Mesenteric fat pad (tissue), 1 donor: Measurements from ENCODE around the gene HEPACAM. TPM values are rescaled to one million over a fixed set of nuclear protein-coding genes. Genes with fewer than 3 reads are reported as not detected.

Experiments
- DNase-seq: peaks from one replicate; pipeline ENCODE4 v3.0.0-alpha.2; 2020; ENCODE audit warnings: low spot score
- total RNA-seq: library from RNA; stranded (reverse); fragmentation: NEBNext Ultra II Directional; extraction: Animal tissue kit (Norgen Biotek cat#: 25700); gene quantifications from one replicate; pipeline ENCODE4 v1.2.1, GENCODE V29; 2021
- donor health status: DM: yes; HTN: yes; CAD: no.

Gene HEPACAM
- total RNA-seq, 1 donor from 2014 or later: 33.4 TPM

DNA sequence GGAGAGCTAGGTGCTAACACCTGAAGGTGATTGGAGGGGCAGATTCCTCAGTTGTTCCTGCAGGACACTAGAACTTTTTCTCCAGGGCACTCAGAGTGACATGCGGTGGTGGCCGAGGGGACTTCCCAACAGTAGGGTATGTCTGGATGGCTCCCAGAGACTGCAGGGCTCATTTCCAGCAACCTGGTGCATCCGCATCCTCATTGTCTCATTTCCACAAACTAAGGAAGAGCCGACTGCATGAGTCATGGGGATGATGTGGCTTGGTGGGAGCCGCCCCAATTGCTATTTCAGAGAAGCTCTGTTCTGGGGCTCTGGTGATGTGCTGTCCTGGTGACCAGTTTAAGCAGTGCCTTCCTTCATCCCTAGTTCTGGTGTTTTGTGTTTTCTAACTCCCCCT lies 35.4 kb downstream of the HEPACAM start:
- DNase-seq: peak; percentile 81

DNA sequence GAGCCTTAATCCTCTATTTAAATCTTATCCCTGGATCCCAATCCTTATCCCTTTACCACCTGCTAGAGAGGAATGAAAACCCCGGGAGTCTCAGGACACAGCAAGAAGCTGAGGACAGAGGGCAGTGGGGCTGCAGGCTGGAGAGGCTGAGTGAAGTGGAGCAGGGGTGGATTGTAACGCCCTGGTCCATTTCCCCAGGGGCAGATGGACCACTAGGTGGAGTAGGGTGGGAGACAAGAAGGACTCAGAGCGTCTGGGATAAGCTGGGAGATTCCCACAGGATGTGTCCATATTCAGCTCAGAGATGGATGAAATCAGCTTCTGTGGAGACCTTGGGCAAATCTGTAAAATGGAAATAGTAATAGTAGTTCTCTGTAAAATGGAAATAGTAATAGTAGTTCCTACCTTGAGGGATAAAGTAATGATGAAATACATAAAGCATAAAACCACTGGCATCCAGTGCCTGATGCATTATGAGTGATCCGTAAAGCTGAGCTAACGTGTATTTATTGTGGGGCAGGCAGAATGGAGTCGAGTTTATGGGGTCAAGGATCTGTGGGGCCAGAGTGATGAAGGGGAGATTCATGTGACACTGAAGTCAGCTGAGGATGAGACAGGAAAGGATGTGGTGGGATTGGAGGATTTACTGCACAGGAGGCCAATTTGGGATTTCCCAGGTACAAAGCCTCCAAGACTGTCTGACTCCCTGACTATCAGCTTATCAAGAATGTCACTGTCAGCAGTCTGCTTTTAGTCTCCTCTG lies 36.3 kb downstream of the HEPACAM start:
- DNase-seq: peak; percentile 57

DNA sequence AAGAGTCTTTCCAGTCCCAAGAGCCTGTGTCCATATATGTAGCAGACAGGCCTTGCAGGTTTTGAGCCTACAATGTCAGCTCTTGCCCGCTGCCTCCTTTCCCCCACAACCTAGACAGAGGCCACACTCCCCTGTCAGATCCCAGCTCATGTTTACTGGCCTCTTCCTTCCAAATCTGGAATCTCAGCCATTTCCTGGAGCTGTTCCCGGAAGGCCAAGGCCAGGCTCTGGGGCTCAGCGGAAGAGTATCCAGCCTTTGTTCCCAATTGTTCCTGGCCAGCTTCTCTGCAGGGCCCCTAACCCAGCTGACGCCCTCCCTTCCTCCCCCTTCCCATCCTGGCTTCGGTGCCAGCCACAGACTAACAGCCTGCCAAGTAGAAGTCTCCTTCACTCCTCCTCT lies 37.1 kb downstream of the HEPACAM start:
- DNase-seq: peak; percentile 85

DNA sequence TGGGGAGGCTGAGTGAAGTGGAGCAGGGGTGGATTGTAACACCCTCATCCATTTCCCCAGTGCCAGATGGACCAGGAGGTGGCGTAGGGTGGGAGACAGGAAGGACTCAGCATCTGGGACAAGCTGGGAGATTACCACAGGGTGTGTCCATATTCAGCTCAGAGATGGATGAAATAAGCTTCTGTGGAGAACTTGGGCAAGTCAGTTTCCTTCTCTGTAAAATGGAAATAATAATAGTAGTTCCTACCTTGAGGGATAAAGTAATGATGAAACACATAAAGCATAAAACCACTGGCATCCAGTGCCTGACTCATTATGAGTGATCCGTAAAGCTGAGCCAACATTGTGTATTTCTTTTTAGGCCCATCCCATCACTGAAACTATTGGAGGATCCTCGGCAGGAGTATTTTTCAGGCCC lies 37.6 kb downstream of the HEPACAM start:
- no peak for DNase-seq

DNA sequence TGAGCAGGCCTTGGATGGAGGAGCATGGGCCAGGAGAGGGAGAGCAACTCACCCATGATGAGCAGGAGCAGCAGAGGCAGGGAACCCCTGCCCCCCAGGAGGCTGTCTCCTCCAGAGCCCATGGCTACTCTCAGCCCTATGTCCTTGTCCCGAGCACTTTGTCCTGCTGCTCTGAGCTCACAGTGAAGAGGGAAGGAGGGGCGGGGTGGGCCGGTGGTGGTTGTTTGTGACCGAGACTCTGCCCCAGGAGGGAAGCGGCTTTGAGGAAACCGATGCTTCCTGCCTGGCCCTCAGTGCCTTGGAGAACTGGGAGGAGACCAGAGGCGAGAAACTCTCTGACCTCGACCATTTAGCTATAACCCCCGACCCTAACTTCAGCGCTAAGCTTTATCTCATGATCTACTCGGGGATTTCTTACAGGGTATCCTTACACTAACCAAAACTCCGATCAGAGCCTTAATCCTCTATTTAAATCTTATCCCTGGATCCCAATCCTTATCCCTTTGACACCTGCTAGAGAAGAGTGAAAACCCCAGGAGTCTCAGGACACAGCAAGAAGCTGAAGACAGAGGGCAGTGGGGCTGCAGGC lies 38.1 kb downstream of the HEPACAM start, which contains the start of gene ROBO4:
Gene ROBO4, minus strand, starts transcription at position 192 of the 589 bp plus-strand sequence. Its CDS starts 70 bp downstream, at position 122.
- peak; percentile 88 for DNase-seq

DNA sequence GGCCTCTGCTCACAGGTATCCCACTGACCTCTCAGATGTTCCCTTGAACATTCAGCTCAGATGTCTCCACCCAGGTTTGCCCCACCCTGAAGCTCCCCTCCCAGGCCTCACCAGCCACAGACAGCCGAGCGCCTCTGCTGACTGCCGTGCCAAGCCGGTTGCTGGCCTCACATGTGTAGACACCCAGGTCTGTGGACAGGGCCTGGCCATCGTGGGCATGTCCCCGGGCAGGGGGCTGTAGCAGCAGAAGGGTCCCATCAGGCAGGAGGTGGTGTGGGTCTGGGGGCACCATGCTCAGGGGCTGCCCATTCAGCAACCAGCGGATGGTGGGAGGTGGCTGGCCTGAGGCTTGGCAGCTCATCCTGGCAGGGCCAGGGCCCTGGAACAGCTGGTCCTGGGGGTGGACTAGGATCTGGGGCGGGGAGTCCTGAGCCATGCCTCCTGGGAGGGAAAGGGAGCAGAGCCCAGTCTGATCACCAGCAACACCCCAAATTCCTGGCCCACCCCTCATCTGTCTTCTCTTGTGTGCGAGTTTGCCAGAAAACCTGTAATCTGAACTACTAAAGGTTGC lies 38.9 kb downstream of the HEPACAM start:
- DNase-seq: peak; percentile 86

DNA sequence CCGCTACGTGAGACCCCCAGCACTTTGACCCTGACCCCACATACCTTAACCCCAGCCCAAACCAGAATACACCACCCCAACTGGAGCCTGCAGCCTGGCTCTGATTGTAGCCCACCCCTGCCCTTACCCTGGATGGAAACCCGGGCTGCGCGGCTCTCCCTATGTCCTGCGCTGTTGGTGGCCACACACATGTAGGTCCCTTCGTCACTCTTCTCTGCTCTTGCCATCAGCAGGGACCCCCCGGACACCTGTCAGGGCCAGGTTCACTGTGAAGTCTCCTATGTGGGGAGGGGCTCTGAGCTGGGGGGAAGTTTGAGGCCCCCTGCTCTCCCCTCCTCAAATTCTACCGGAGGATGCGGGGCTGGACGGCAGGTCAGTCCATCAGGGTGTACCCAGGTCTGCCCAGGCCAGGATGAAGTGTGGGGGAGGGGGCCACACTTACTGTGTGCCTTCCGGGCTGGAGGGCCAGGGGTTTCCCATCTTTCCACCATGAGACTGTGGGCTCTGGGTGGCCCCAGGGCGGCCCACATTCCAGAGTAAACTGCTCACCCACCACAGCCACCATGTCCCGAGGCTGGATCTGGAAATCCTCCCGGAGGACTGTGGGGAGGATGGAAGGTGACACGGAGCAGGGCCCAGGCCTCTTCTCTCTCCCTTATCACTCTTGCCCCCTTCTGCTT lies 39.6 kb downstream of the HEPACAM start:
- peak; percentile 65 for DNase-seq

DNA sequence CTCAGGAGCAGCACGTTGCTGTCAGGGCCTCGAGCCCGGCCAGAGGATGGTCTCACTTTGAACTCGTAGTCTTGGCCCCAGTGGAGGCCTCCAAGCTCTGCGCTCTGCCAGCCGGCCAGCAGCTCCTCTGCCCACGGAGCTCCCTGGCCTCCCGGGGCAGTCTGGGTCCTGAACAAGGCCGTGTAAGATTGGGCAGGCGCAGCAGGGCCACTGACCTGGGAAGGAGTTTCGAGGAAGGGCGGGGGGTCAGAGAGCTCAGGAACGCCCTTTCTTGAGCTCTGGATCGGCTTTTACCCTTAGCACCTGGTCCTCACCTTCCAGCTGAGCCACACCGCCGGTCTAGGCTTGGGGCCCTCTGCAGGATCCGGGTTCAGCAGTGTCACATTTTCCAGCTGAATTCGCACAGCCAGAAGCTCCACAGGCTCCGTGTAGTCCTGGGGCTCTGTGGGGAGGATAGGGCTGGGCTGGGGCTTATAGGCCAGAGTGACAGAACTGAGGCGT lies 40.3 kb downstream of the HEPACAM start:
- peak; percentile 80 for DNase-seq

DNA sequence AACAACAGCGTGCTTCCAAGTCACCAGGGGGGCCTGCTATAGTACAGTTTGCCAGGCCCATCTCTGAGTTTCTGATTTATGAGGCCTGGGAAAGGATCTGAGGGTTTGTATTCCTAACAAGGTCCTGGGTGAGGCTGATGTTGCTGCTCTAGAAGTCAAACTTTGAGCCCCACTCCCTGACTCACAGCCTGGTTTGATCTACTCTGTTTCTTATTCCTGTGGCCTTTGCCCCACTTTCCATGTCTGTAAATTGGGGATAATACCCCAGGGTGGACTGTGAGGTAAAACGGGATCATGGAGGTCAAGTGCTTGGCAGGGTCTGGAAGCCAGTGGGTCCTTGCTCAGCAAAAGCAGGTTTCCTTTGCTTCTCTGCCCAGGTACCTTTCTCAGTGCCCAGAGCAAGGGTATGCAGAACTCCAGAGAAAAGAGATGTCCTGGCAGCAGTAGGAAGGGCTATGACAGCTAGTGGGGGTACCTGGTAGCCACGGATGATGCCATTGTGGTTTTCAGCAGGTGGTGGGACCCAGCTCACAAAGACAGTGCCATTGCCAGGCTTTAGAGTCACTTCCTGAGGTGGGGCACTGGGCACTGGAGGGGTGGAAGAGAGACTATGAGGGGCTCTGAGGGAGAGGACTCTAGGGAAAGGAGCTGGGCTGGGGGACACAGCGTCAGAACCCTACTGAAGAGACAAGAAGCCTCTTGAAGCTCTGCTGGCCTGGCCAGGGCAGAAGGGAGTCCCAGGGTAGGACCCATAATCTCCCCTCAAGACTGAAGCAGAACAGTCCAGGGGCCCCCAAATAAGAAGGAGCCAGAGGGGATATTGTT lies 41.0 kb downstream of the HEPACAM start:
- no peak for DNase-seq

DNA sequence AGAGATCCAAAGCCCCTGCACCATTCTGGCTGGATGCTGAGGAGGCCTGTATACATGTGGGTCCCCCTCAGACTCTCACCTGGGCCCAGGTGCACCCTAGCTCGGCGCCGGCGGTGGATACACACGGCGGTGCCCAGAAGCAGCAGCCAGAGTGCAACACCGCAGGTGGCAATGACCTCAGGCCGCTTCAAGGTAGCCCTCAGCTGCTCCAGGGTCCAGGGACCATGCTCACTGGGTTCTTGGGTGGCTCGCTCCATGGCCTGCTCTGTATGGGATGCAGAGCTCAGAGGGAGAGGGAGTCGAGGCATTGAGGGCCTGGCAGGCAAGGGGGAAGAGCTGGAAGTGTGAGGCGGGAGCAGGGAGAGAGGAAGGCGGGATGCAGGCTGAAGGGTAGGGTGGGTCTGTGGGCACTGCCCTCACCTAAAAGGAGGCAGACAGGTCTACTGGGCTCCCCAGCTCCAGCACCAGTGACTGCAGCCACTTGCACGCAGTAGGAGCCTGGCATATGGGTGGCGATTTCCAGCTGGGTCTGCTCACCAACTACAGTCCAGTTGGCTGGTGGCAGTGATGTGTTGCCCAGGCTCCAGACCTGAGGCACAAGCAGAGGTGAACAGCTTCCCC lies 42.0 kb downstream of the HEPACAM start:
- DNase-seq: peak; percentile 62

DNA sequence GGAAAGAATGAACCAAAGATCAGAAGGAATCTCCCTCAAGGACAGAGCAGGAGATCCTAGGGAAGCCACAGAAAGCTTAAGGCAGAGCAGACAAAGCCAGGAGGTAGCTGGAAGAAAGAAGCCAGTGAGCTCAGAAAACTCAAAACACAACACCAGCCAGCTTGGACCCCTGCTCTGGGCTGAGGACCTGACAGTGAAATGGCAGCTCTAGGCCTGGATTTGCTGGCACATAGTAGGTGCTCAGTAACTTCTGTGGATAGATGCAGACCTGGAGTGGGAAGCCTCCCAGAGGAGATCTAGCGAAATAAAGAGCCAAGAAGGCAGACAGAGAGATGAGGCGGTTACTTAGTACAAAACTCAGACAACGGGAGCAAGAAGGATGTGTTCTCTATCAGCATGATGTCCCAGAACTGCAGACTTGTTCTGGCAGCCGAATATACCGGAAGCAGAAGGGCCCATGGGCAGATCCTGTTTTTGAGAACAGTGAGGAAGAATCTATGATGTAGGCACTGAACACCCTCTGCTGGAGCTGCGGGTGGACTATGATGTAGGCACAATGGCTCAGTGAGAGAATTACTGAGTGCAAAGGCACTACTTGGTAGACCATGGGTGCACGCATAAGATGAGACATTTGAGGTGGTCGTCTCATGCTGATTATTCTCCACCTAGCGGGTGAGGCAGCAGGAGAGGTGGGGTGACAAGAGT lies 42.9 kb downstream of the HEPACAM start:
- DNase-seq: no peak

DNA sequence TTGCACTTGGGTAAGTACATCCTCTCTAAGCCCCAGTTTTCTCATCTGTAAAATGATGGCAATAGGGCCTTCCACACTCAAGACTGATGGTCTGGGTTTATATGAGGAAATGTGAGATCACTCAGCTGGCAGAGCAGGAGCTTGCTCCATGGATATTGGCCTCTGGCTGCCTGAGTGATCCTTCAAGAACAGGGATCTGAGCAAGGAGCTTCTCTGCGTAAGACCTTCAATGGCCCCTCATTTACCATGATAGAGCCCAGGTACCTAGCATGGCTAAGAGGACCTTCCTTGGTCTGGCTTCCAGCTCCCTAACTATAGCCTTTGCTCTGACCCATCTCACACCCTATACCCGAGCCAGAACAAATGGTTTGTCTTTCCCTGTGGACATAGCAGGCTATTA lies 43.7 kb downstream of the HEPACAM start:
- DNase-seq: no peak

DNA sequence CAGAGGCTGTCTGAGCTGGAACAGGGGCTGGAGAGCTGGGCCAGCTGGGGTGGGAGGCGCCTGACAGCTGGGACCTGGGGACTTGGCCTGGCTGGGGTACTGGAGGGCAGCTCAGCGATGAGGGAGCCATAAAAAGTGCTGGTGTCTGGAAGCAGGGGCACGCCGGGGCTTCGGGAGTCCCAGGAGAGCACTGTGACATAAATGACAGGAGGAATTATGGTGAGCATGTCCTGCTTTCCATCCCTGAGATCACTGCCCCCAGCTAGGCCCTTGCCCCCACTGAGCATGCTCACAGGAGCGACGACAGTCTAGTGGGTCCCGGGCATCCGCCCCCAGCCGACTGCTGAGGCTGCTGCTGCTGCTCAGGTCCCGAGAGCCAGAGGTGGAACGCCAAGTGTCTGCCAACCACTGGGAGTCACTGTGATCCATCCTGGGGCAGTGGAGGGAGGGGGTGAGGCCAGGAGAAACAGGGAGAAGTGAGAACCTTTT lies 44.4 kb downstream of the HEPACAM start:
- DNase-seq: peak; percentile 88

DNA sequence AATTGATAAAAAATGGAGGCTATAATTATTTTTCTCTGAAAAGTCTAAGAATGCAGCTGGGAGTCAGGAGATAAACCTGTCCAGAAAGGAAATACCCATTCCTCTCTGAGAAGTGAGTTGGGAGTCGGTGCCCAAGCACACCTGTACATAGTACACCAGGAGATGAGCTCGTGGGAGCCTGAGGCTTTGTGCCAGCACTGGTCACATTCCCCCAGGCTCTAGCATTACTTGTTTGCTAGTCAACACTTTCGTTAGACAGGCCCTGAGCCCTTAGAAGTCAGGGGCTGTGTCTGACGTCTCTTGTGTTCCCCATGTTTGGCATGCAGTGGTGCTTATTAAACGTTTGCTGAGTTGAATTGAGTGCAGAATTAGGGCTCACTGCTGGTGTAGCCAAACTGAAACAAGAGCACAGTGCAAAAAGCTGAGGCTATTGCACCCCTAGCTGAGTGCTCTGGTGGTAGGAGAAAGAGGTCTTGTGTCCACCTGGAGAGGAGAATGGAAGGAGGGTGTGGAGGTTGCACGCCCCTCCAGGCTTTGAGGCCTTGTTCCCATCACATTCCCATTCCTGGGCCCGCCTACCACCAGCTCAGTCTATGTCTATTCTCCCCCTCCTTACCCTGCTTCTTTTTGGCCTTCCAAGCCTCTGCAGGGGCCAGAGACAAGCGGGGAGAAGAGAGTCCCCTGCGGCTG lies 45.0 kb downstream of the HEPACAM start:
- no peak for DNase-seq

DNA sequence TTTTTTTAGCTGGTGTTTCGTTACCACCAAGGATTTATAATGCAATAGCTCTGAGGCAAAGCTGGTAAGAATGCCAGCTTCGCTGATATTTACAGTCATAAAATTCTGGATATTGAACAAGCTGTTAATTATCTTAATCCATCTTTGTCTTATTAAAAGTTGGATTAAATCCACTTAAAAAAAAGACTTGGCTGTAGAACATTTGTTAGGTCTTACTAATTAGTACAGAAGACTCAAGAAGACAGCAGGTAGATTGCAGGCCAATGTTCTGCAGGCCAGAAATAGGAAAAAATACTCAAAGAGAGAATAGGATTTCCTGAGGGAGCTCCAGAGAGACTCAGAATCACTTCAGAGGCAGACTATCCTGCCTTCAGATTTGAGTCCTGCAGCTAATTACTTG lies 45.7 kb downstream of the HEPACAM start:
- DNase-seq: no peak

DNA sequence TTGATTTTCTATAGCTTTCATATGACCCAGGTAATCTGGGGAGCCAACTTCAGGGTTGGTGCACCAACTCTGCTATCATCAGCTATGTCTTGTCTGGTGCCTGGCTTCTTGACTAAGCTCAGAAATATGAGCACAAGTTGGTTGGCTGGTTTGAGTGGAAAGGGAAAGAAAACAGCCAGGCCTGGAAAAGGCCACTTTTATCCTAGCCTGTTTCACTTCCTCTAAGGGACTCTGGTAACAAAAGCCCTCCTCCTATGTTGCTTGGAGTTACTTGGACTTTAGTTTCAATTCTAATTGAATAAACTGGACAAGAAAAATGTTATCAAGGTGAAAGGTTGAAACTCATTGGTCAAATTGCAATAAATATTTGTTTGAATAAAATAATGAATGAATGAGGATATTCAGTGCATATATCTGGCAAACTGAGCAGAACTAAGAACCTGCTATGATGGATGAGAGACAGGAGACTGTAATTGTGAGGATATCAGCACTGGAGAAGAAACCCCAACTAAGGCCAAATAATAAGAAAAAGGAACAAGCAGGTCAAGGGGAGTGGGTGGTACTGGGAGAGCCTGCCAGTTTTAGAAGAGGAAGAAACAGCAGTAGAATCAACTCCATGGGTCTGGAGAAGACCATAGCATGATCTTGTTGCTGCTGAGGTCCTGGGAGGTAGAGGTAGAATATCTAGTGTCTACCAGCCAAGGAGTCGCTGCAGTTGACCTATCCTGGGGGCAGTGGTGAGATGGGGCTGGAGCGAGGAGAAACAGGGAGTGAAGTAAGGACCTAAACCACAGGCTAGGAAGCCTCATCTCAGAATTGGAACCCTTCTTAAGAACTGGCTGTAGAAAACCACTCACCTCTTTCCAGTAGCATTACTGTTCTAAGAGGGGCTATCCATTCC lies 46.4 kb downstream of the HEPACAM start:
- DNase-seq: no peak

DNA sequence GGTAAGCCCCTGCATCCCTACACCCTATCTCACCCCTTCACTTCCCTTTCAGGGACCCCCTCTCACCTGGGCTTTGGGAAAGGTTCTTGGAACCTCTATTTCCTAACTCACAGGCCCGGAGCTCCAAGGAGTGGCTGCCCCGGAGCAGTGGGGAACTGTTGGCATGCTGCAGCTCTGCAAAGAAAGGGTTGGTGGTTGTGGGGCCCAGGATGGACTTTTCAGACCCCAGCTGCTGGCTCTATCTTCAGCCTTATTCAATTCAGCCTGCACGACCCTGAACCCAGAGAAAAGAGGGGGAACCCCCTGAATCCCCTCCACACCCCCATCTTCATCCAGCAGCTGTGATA lies 48.2 kb downstream of the HEPACAM start:
- no peak for DNase-seq
